Measurements from ENCODE around the gene ADAMTS7. TPM values are rescaled to one million over a fixed set of nuclear protein-coding genes. Genes with fewer than 3 reads are reported as not detected.
A peak's percentile ranks its signal among the peaks of the same experiment; 100 is the strongest.
"Not testable (repeated sequence)": the region's sequence is repeated elsewhere in the genome, so short reads cannot be mapped to it uniquely, and the experiment has no call there.

ADAMTS7 gene
- total RNA-seq, 1 donor: 7.5 TPM

- peak; percentile 39 for DNase-seq (ENCODE audit: low read depth)
- not testable (repeated sequence) for H3K4me3 ChIP-seq (ENCODE audit: low read depth, low read length)
- TF ChIP-seq CTCF (IDR thresholded peaks at IDR 0.05; ENCODE audit: insufficient read depth, low read length): peak; percentile 59
Measured at GRCh38 chr15:78737931-78738558, 73.2 kb downstream of the ADAMTS7 start.

- no peak for TF ChIP-seq CTCF (IDR thresholded peaks at IDR 0.05; ENCODE audit: insufficient read depth, low read length)
- H3K4me3 ChIP-seq (ENCODE audit: low read depth, low read length): no peak overlapping the region
- no peak for DNase-seq (ENCODE audit: low read depth)
Measured at GRCh38 chr15:78737187-78737820, 74.0 kb downstream of the ADAMTS7 start.

- not testable (repeated sequence) for DNase-seq (ENCODE audit: low read depth); H3K4me3 ChIP-seq (ENCODE audit: low read depth, low read length)
Measured at GRCh38 chr15:78736286-78736685, 75.0 kb downstream of the ADAMTS7 start.

GRCh38 chr15:78734451-78735064, 76.7 kb downstream of the ADAMTS7 start:
- H3K4me3 ChIP-seq (ENCODE audit: low read depth, low read length): no peak overlapping the region
- no peak for DNase-seq (ENCODE audit: low read depth)
- no peak for TF ChIP-seq CTCF (IDR thresholded peaks at IDR 0.05; ENCODE audit: insufficient read depth, low read length)

- DNase-seq (ENCODE audit: low read depth): no peak
Measured at GRCh38 chr15:78732634-78733033, 78.6 kb downstream of the ADAMTS7 start.

GRCh38 chr15:78730955-78731354, 80.3 kb downstream of the ADAMTS7 start:
- DNase-seq (ENCODE audit: low read depth): no peak
- no peak overlapping the region for H3K4me3 ChIP-seq (ENCODE audit: low read depth, low read length)
- TF ChIP-seq CTCF (IDR thresholded peaks at IDR 0.05; ENCODE audit: insufficient read depth, low read length): no peak

More at GRCh38 chr15:78732634-78733033, 78.6 kb downstream of the ADAMTS7 start:
- no peak overlapping the region for H3K4me3 ChIP-seq (ENCODE audit: low read depth, low read length)
- no peak for TF ChIP-seq CTCF (IDR thresholded peaks at IDR 0.05; ENCODE audit: insufficient read depth, low read length)

GRCh38 chr15:78728427-78728826, 82.8 kb downstream of the ADAMTS7 start:
- not testable (repeated sequence) for DNase-seq (ENCODE audit: low read depth); H3K4me3 ChIP-seq (ENCODE audit: low read depth, low read length)
